Stimulated activated CD4-positive, alpha-beta T cell treated with anti-CD3 and anti-CD28 coated beads, Interleukin-1b, Interleukin-23, amount 100 ng/mL, for 48 hours (primary cell): ENCODE measurements around the gene MAPK7.

Experiments
- DNase-seq: peaks from one replicate; pipeline ENCODE4 v3.0.0-alpha.2; 2020

Gene MAPK7

GRCh38 chr17:19364699-19365498, 13.4 kb upstream of the MAPK7 start:
- DNase-seq: no peak

- no peak for DNase-seq
Observed at GRCh38 chr17:19365499-19365817, 12.8 kb upstream of the MAPK7 start.

GRCh38 chr17:19365833-19366636, 12.3 kb upstream of the MAPK7 start:
- DNase-seq: no peak

- no peak for DNase-seq
Observed at GRCh38 chr17:19366637-19366972, 11.7 kb upstream of the MAPK7 start.

DNA sequence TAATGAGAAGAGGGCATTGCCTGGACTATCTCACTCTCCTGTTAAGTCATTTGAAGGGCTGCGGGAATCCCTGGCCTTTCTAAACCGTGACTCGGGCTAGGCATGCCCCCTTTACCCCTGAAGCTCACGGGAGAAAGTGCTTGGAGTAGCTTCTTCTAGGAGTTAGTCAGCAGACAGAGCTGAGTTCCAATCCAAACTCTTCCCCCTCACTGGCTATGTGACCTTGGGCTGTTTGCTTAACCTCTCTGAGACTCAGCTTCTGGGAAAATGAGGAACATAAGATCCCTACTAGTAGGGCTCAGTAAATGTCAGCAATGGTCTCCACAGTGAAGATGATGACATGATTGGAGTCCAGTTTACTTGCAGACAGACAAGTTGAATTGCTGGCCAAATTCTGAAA, 10.1 kb upstream of the MAPK7 start:
- no peak for DNase-seq

DNA sequence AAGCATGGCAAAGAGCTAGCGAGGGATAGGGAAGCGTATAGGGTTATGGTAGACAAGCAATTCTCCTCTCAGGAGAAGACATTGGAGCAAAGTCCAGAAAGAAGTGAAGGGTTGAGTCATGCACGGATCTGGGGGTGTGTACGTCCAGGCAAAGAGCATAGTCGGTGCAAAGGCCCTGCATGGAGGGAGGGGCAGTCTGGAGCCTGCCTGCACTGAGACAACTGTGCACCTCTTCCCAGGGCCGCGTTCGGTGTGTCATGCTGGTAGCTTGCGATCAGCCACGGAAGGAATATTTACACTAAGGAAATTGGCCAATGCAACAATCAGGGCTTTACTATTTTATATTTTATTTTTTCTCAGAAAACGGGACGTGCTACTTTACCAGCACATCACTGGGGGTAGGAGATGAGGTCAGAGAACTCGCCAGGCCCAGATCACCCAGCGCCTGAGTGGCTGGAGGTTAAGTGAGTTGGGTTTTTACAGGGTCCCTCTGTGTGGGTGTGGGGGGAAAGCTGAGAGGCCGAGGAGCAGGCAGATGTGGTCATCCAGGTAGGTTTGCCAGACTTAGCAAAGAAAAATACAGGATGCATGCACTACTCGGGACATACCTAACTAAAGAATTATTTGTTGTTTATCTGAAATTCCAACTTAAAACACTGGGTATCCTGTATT, 9.1 kb upstream of the MAPK7 start:
- no peak for DNase-seq

- DNase-seq: no peak
Observed at GRCh38 chr17:19369846-19370492, 8.3 kb upstream of the MAPK7 start.

GRCh38 chr17:19370493-19370960, 7.8 kb upstream of the MAPK7 start:
- DNase-seq: no peak

- DNase-seq: no peak
Observed at GRCh38 chr17:19371259-19372010, 6.9 kb upstream of the MAPK7 start.

- DNase-seq: no peak
Observed at GRCh38 chr17:19372011-19372370, 6.3 kb upstream of the MAPK7 start.

DNA sequence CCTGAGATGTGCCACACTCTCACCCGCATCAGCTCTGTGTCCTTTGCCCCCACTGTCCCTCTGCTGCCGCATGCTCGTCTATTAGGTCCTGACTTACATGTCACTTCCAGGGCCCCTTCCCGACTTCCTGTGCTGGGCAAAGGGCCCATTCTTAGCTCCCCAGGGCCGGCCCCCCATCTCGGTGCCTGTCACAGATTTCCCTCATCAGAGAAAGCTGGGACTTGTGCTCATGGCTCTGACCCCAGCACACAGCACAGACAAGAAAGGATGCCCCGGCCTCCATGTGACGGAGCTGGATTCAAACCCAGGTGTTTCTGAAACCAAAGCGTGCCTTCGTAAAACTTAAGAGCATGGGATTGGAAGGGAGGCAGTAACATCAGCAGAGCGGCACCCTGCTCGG, 5.9 kb upstream of the MAPK7 start:
- DNase-seq: no peak

- no peak for DNase-seq
Observed at GRCh38 chr17:19372866-19373504, 5.3 kb upstream of the MAPK7 start.

- DNase-seq: no peak
Observed at GRCh38 chr17:19374136-19374535, 4.2 kb upstream of the MAPK7 start.

GRCh38 chr17:19375732-19376131, 2.6 kb upstream of the MAPK7 start:
- no peak for DNase-seq

GRCh38 chr17:19376811-19377210, 1.5 kb upstream of the MAPK7 start:
- DNase-seq: no peak

GRCh38 chr17:19377602-19378415, 489 bp upstream of the MAPK7 start:
- peak; percentile 97 for DNase-seq

GRCh38 chr17:19379361-19380065, 1.2 kb downstream of the MAPK7 start:
- no peak for DNase-seq

DNA sequence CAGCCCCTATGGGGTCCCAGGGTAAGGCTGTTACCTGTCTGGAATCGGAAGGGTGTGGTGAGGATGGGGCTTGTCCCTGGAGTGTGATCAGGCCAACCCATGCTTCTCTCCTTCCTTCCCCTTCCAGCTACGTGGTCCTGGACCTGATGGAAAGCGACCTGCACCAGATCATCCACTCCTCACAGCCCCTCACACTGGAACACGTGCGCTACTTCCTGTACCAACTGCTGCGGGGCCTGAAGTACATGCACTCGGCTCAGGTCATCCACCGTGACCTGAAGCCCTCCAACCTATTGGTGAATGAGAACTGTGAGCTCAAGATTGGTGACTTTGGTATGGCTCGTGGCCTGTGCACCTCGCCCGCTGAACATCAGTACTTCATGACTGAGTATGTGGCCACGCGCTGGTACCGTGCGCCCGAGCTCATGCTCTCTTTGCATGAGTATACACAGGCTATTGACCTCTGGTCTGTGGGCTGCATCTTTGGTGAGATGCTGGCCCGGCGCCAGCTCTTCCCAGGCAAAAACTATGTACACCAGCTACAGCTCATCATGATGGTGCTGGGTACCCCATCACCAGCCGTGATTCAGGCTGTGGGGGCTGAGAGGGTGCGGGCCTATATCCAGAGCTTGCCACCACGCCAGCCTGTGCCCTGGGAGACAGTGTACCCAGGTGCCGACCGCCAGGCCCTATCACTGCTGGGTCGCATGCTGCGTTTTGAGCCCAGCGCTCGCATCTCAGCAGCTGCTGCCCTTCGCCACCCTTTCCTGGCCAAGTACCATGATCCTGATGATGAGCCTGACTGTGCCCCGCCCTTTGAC, 2.4 kb downstream of the MAPK7 start:
- no peak for DNase-seq

GRCh38 chr17:19381361-19381740, 3.1 kb downstream of the MAPK7 start:
- no peak for DNase-seq
